Cardiac fibroblast (primary cell): ENCODE results near the gene SETBP1.
A peak's percentile ranks its signal among the peaks of the same experiment; 100 is the strongest.

Experiments
- DNase-seq, 2 donors: peaks; one replicate each; pipeline versions ENCODE4 v3.0.0 to v3.0.0-alpha.2; 2010; ENCODE audit warnings: low read depth in 2 of 2
- H3K4me3 ChIP-seq, 2 donors: replicated peaks in 1 of 2; 1 replicate in 1 of 2; 2 replicates in 1 of 2; pipeline ENCODE4 v1.5.1; 2011; ENCODE audit warnings: low read depth in 2 of 2, low read length in 2 of 2, mild to moderate bottlenecking in 2 of 2, moderate library complexity in 1 of 2
- CTCF ChIP-seq: IDR thresholded peaks from one replicate; pipeline ENCODE4 v1.5.1; 2011; ENCODE audit warnings: low read depth, mild to moderate bottlenecking, low read length, inconsistent platforms

The SETBP1 gene

GRCh38 chr18:45081566-45082181 lies 401.0 kb downstream of the SETBP1 start:
- TF ChIP-seq CTCF, result no peak
- H3K4me3 ChIP-seq, result no peak overlapping the region
- peak; percentile 5 to 7 for DNase-seq

GRCh38 chr18:45083226-45083855 lies 402.7 kb downstream of the SETBP1 start:
- no peak for TF ChIP-seq CTCF
- no peak overlapping the region for H3K4me3 ChIP-seq
- DNase-seq, result no peak

GRCh38 chr18:45084206-45084605 lies 403.5 kb downstream of the SETBP1 start:
- TF ChIP-seq CTCF, result no peak
- H3K4me3 ChIP-seq, result no peak overlapping the region
- DNase-seq, result no peak

GRCh38 chr18:45085916-45086624 lies 405.4 kb downstream of the SETBP1 start:
- TF ChIP-seq CTCF, result no peak
- DNase-seq, result no peak
- H3K4me3 ChIP-seq, result no peak overlapping the region

GRCh38 chr18:45086777-45087176 lies 406.1 kb downstream of the SETBP1 start:
- no peak for DNase-seq
- no peak for TF ChIP-seq CTCF
- no peak overlapping the region for H3K4me3 ChIP-seq

GRCh38 chr18:45090526-45091140 lies 409.9 kb downstream of the SETBP1 start:
- H3K4me3 ChIP-seq, result no peak overlapping the region
- no peak for TF ChIP-seq CTCF

More at GRCh38 chr18:45090526-45091140, 409.9 kb downstream of the SETBP1 start:
- DNase-seq, result no peak
